PC-9 (cell line): Measurements from ENCODE around the gene ATP2B2.

Source experiments
- EZH2 ChIP-seq: fragments of 200-600 bp; sonication (generic); IDR thresholded peaks from 2 replicates; pipeline ENCODE4 v1.8.0; 2017; ENCODE audit warnings: antibody characterized with exemption, low read depth
- TF ChIP-seq, protein P1 (sequence below): fragments of 200-600 bp; sonication (generic); conservative IDR thresholded peaks from 2 replicates; pipeline ENCODE4 v1.6.1; 2017; ENCODE audit warnings: mixed run types, antibody characterized with exemption, mild to moderate bottlenecking, moderate library complexity

GRCh38 chr3:10354361-10355015, 150.9 kb downstream of the ATP2B2 start:
- TF ChIP-seq, protein P1, sequence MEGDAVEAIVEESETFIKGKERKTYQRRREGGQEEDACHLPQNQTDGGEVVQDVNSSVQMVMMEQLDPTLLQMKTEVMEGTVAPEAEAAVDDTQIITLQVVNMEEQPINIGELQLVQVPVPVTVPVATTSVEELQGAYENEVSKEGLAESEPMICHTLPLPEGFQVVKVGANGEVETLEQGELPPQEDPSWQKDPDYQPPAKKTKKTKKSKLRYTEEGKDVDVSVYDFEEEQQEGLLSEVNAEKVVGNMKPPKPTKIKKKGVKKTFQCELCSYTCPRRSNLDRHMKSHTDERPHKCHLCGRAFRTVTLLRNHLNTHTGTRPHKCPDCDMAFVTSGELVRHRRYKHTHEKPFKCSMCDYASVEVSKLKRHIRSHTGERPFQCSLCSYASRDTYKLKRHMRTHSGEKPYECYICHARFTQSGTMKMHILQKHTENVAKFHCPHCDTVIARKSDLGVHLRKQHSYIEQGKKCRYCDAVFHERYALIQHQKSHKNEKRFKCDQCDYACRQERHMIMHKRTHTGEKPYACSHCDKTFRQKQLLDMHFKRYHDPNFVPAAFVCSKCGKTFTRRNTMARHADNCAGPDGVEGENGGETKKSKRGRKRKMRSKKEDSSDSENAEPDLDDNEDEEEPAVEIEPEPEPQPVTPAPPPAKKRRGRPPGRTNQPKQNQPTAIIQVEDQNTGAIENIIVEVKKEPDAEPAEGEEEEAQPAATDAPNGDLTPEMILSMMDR = no peak
- no peak for TF ChIP-seq EZH2
